HepG2 (cell line): Measurements from ENCODE around the gene TAF1D. TPM values are rescaled to one million over a fixed set of nuclear protein-coding genes. Genes with fewer than 3 reads are reported as not detected.

ENCODE experiments used
- AKNA ChIP-seq: sonication (generic); formaldehyde crosslinking; IDR thresholded peaks from 2 replicates; pipeline ENCODE4 v1.4.0; 2020; ENCODE audit warnings: missing genetic modification reagents, borderline replicate concordance
- ATF2 ChIP-seq: sonication (generic); formaldehyde crosslinking; IDR thresholded peaks from 2 replicates; pipeline ENCODE4 v1.4.0; 2020; ENCODE audit warnings: missing genetic modification reagents
- ATF6 ChIP-seq: sonication (generic); formaldehyde crosslinking; conservative IDR thresholded peaks from 2 replicates; pipeline ENCODE4 v1.4.0; 2020; ENCODE audit warnings: missing genetic modification reagents
- GLMP ChIP-seq: sonication (generic); formaldehyde crosslinking; IDR thresholded peaks from 2 replicates; pipeline ENCODE4 v1.9.0; 2021; ENCODE audit warnings: missing genetic modification reagents, mild to moderate bottlenecking, borderline replicate concordance
- KLF6 ChIP-seq: IDR thresholded peaks from 2 replicates; pipeline ENCODE4 v1.8.0; 2016; ENCODE audit warnings: missing biosample characterization, missing genetic modification reagents
- NCOA5 ChIP-seq: sonication (generic); formaldehyde crosslinking; IDR thresholded peaks from 2 replicates; pipeline ENCODE4 v1.4.0; 2020; ENCODE audit warnings: missing genetic modification reagents
- NR2F2 ChIP-seq: IDR thresholded peaks from 2 replicates; pipeline ENCODE4 v1.6.1; 2012; ENCODE audit warnings: low read depth, inconsistent platforms, borderline replicate concordance
- PHF5A ChIP-seq: IDR thresholded peaks from one replicate; pipeline ENCODE4 v1.6.1; 2018; ENCODE audit warnings: low read depth, missing genetic modification reagents; ENCODE audit not compliant: unreplicated experiment
- SNAI1 ChIP-seq: sonication (generic); formaldehyde crosslinking; IDR thresholded peaks from 2 replicates; pipeline ENCODE4 v1.5.0; 2020; ENCODE audit warnings: mild to moderate bottlenecking, missing genetic modification reagents, borderline replicate concordance
- SP5 ChIP-seq: IDR thresholded peaks from 2 replicates; pipeline ENCODE4 v1.6.1; 2016; ENCODE audit warnings: low read depth, borderline replicate concordance
- ZBTB3 ChIP-seq: sonication (generic); formaldehyde crosslinking; IDR thresholded peaks from 2 replicates; pipeline ENCODE4 v1.4.0; 2020; ENCODE audit warnings: low read depth, mild to moderate bottlenecking, moderate library complexity, missing genetic modification reagents, borderline replicate concordance
- ZNF235 ChIP-seq: sonication (generic); formaldehyde crosslinking; IDR thresholded peaks from 2 replicates; pipeline ENCODE4 v1.8.1; 2023; ENCODE audit warnings: mild to moderate bottlenecking, missing genetic modification reagents, borderline replicate concordance
- ZNF460 ChIP-seq: sonication (generic); formaldehyde crosslinking; IDR thresholded peaks from 2 replicates; pipeline ENCODE4 v1.5.1; 2020; ENCODE audit warnings: missing genetic modification reagents, mild to moderate bottlenecking, borderline replicate concordance
- ZNF468 ChIP-seq: sonication (generic); formaldehyde crosslinking; IDR thresholded peaks from 2 replicates; pipeline ENCODE4 v1.8.0; 2022; ENCODE audit warnings: mild to moderate bottlenecking, moderate library complexity, missing genetic modification reagents
- ZNF501 ChIP-seq: sonication (generic); formaldehyde crosslinking; IDR thresholded peaks from 2 replicates; pipeline ENCODE4 v1.5.1; 2020; ENCODE audit warnings: mild to moderate bottlenecking, moderate library complexity, missing genetic modification reagents
- polyA plus RNA-seq, 8 experiments: library from polyadenylated mRNA; depleted of rRNA in 3 of 8; stranded (reverse) in 7 of 8; unstranded in 1 of 8; fragments of >200 nt; fragmentation: Illumina TruSeq in 4 of 8; extraction: Trizol in 4 of 8; gene quantifications; 2 replicates each; pipeline versions ENCODE4 v1.2.1 to v1.2.3, GENCODE V29; 2011 to 2016; ENCODE audit warnings: low read depth in 4 of 8, missing spikeins in 1 of 8, mixed read lengths in 1 of 8; ENCODE audit not compliant: insufficient read depth in 1 of 8
- total RNA-seq, 5 experiments: library from RNA; depleted of rRNA; stranded (reverse); fragments of >200 nt; fragmentation: Illumina TruSeq; extraction: Trizol; gene quantifications; 2 replicates each; pipeline ENCODE4 v1.2.3, GENCODE V29; 2016; ENCODE audit warnings: low read depth in 1 of 5
- TF ChIP-seq, protein P1 (sequence below): sonication (generic); formaldehyde crosslinking; IDR thresholded peaks from 2 replicates; pipeline ENCODE4 v1.5.1; 2020; ENCODE audit warnings: missing genetic modification reagents, mild to moderate bottlenecking, borderline replicate concordance

The TAF1D gene
- total and polyA plus RNA-seq, 2 of the 13 experiments (the other 11 are each of a cell fraction or from before 2014, with no cell fraction given) = 132 to 207 TPM

DNA sequence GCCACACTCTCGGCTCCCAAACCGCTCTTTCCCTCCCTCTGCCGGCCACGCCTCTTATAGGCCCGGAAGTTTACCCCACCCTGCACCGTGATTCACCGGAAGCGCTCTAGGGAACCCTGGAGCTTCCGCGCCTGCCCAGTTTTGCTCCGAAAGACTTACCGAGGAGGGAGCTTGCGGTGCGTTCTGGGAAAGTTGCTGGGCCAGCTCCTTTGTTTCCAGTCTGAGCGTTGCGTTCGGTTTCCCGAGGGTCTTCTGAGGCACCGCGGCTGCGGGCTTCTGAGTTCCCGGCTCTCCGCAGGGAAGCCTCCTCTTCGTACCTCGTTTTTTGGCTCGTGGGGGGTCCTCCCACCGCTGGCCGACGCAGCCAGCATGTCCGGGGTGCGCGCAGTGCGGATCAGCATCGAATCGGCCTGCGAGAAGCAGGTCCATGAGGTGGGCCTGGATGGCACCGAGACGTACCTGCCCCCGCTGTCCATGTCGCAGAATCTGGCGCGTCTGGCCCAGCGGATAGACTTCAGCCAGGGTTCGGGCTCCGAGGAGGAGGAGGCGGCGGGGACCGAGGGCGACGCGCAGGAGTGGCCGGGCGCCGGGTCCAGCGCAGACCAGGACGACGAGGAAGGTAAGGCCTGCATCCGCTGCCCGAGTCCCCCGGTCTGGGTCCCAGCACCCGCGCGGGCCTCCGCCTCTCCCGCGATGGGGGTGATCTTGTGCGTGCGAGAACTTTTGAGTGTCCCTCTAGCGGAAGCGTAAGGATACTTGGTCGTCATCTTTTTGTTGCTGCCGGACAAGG is 43.0 kb upstream of the TAF1D start, which contains the start of gene MED17 (continued):
- TF ChIP-seq SNAI1 (CRISPR knock-in tag) (peak; percentile 83; the same call in 1 of the 2 replicates), PHF5A (CRISPR knock-in tag) (no peak), ZBTB3 (CRISPR knock-in tag) (no peak), NR2F2 (0 out of 2 replicates have a peak, but pooled peaks have one; percentile 42), AKNA (CRISPR knock-in tag) (no peak), ZNF235 (CRISPR knock-in tag) (0 out of 2 replicates have a peak, but pooled peaks have one; percentile 25), ATF6 (CRISPR knock-in tag) (no peak), ZNF501 (CRISPR knock-in tag) (peak; percentile 75; the same call in 1 of the 2 replicates), ZNF460 (no peak), ZNF468 (CRISPR knock-in tag) (no peak), NCOA5 (CRISPR knock-in tag) (no peak), ATF2 (CRISPR knock-in tag) (no peak), GLMP (CRISPR knock-in tag) (no peak), KLF6 (CRISPR knock-in tag) (no peak), SP5 (CRISPR knock-in tag) (peak; percentile 63; the same call in 1 of the 2 replicates)
- TF ChIP-seq, protein P1, sequence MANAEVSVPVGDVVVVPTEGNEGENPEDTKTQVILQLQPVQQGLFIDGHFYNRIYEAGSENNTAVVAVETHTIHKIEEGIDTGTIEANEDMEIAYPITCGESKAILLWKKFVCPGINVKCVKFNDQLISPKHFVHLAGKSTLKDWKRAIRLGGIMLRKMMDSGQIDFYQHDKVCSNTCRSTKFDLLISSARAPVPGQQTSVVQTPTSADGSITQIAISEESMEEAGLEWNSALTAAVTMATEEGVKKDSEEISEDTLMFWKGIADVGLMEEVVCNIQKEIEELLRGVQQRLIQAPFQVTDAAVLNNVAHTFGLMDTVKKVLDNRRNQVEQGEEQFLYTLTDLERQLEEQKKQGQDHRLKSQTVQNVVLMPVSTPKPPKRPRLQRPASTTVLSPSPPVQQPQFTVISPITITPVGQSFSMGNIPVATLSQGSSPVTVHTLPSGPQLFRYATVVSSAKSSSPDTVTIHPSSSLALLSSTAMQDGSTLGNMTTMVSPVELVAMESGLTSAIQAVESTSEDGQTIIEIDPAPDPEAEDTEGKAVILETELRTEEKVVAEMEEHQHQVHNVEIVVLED = peak; percentile 52; the same call in 1 of the 2 replicates
